ENCODE measurements around the gene NPC1L1.

Gene NPC1L1

DNA sequence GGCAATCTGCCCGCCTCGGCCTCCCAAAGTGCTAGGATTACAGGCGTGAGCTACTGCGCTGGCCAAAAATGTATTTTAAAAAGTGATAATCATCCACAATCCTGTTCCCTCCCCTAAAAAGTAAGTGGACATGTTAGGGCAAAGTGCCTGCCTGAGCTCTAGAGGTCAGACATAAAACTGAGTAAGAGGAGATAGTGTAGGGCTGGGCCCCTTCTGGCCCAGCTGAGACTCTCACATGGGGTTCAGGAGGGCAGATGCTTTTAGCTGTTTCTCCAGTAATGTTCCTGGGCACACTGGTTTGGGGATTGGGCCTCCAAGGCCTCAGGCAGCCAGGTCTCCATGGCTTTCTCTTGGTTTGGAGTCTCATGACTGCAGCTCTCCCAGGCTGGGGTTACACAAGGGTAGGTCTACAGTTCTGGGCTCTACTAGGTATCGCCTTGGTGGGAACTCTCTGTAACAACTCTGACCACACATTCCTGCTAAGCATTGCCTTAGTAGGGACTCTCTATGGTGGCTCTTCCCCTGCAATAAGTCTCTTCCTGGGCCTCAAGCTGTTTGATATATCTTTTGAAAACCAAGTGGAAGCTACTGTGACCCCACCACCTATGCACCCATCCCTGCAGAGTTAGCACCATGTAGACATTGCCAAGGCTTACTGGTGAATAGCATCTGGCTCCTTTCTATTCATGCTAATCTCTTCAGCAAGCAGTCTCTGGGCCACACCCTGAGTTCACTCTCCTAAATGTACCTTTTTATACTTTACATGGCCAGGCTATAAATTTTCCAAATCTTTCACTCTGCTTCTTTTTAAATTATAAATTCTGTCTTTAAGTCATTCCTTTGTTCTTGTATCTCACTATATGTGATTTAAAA, 43.7 kb downstream of the NPC1L1 start:
- no peak for DNase-seq

GRCh38 chr7:44496385-44496784, 44.7 kb downstream of the NPC1L1 start:
- DNase-seq, result no peak

GRCh38 chr7:44494960-44495359, 46.2 kb downstream of the NPC1L1 start:
- DNase-seq, result no peak

DNA sequence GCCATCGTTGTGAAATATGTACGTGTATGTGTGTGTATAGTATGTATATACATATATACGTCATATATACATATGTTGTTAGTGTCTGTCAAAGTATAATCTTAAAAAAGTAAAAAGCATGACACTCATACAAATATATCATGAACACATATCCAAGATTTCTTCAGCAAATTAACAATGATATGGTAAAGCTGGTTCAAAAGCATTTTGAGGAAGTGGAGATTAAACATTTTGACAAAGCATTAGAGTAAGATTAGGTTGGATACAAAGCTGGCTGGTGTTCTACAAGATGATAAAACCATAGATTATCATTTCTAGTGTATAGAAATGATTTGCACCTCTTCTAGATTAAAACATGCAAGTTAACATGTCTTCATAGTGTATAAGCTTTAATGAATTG, 49.9 kb downstream of the NPC1L1 start:
- no peak for DNase-seq

DNA sequence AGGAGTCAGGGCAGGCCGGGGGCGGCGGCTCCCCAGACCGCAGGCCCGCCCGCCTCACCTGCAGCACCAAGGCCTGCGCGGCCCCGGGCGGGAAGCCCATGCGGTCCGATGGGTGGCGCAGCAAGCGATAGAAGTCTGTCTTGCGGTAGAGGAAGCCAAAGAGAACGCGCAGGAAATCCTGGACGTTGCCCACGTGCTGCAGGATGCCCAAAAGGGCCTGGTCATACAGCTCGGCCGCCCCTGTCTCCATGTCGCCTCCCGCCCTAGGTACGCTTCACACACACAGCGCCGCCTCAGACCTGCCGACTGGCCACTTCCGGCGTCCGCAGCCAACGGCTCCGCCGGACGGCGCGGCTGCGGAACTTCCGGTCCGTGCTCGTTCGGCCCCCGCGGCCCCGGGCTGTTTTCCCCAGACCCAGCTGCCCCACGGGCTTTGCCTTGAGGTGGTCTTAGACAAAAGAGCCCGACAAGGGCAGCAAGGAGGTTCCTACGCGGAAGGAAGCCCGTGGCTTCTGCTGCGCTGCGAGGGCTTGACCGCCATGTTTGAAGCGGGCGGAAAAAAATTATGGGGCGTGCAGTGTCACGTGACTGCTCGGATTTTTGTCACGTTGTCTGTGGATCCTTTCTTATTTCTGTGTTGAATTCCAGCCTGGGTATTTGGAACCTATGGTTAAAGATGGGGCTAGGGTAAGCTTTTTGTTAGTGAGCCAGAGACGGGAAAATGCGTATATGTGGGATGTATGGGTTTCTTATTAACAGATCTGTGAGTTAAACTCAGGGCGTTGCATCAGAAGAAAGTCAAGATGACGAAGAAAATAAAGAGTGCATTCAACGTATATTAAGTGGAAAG, 50.6 kb downstream of the NPC1L1 start, which contains the start of gene NUDCD3:
NUDCD3 (minus strand) TSS at position 308 of the 850 bp plus-strand sequence; CDS start at position 250, 58 bp downstream.
- peak; percentile 85 for DNase-seq

DNA sequence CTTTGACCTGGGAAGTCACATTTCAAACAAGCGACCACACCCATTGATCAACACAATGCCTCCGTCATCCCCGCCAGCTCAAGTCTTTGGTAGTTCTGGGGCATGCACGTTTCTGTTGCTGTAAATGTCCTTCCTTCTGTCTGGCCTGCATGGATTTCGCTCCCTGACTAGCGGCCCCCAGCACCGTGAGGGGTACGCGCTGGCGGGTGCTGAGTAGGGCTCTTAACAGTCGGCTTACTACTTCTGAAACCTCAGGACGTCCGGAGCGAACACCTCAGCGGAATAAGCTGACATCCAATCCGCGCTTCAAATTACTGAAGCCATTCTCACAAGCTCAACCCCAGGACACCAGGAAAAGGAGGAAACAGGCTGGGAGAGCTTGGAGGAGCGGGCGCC, 51.2 kb downstream of the NPC1L1 start:
- DNase-seq, result no peak

DNA sequence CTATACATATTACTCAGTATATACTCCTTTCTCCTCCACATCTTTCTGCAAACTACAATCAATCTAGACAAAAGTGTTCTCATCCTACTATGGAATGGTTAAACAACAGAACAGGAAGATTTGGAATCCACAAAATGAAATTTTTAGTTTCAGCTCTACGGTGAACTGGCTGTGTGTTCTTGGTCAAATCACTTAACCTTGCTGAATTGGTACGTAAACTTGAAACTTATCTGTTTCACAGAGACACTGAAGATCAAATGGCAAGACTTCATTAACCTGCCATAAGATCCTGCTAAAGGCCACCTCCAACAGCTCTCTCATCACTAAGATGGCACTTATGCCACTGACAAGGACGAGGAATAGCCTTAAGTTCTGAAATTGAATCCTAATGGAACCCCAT, 52.2 kb downstream of the NPC1L1 start:
- DNase-seq, result no peak

GRCh38 chr7:44486693-44487092, 54.4 kb downstream of the NPC1L1 start:
- DNase-seq, result no peak

GRCh38 chr7:44486001-44486400, 55.1 kb downstream of the NPC1L1 start:
- DNase-seq, result no peak

DNA sequence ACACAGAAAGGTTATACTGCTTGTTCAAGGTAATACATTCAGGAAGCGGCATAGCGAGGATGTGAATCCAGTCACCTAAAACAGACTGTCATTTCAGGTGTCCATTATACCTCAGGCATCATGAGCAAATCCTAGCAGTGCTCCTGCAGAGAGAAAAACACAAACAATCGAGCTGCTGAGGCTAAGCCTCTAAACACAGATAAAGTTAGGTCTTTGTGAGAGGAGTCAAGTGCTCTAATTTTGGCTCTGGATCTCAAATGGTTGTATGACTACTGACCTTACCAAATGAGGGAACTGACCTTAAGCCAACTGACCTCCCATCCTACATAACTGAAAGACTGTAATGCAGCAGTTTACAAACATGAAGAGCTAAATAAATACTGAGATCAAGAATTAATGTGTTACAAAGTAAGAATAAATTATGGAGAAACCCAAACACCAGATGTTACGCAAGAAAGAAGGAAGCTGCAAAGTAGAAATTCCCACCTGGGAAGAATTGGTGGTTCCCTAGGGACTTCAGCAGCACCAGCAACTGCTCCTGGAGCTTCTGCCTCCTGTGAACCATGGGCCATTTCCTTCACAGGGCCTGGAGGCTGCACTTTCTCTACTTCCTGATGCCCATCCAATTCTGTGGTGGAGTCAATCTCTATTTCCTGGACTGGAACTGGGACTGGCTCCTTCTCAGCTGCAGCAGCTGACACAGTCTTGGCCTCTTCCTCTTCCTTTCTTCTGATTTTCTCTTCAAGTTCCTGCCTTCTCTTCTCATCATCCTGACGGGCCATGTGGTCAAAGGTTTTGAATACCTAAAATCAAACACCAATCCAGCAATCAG, 56.4 kb downstream of the NPC1L1 start:
- no peak for DNase-seq

- no peak for DNase-seq
These were observed 58.3 kb downstream of the NPC1L1 start for GRCh38 chr7:44482502-44483485.

GRCh38 chr7:44477938-44478337, 63.2 kb downstream of the NPC1L1 start:
- DNase-seq, result no peak

- DNase-seq, result peak; percentile 68
These were observed 63.9 kb downstream of the NPC1L1 start for GRCh38 chr7:44477063-44477830.

- DNase-seq, result no peak
These were observed 64.8 kb downstream of the NPC1L1 start for GRCh38 chr7:44476313-44476712.

DNA sequence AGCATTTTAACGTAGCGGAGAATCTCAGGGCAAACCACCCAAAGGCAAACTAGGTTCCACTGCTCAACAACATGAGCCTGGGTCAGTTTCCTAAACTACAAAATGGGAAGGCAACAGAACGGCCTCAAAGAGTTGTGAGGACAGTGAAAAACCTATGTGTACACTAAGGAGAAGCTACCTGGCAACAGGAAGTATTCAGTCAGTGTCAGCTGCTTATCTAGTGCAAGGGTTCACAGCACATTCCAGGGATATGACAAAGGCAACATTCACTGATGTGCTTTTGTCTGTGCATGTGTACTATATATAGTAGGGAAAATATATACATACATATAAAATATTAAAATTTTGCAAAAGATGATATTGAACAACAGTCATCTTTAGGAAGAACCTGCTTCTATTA, 67.8 kb downstream of the NPC1L1 start:
- DNase-seq, result no peak

DNA sequence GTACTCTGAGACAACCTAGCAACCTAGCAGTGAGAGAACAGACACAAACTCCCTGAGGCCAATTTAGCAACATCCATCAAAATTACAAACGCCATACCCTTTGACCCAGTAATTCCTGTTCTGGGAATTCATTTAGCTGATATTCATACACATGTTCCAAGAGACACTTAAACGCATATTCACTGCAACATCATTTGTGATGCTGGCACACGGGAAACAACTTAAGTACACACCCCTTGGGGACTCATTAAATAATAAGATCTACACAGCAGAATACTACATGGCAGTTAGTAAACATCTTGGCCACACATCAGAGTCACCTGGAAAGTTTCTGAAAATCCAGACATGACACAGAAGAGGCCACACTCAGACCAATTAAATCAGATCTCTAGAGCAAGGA, 68.3 kb downstream of the NPC1L1 start:
- DNase-seq, result no peak

DNA sequence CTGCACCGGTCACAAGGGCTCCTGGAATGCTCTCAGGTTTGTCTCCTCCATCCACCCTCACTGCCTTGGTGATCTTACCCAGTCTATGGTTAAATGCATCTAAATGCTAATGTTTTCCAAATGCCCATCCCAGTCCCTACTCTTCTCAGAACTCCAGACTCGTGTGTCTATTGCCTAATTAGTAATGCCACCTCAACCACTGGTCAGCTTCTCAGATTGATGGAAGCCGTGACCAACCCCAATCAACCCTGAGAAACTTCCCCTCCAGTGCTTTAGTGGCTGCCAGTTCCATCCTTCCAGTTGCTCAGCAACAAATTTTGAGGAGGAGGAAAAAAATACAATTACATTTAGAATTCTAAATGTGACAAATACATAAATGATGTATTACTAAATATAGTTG, 69.3 kb downstream of the NPC1L1 start:
- DNase-seq, result no peak

GRCh38 chr7:44471436-44471835, 69.7 kb downstream of the NPC1L1 start:
- DNase-seq, result no peak

- no peak for DNase-seq
These were observed 70.4 kb downstream of the NPC1L1 start for GRCh38 chr7:44470628-44471245.

DNA sequence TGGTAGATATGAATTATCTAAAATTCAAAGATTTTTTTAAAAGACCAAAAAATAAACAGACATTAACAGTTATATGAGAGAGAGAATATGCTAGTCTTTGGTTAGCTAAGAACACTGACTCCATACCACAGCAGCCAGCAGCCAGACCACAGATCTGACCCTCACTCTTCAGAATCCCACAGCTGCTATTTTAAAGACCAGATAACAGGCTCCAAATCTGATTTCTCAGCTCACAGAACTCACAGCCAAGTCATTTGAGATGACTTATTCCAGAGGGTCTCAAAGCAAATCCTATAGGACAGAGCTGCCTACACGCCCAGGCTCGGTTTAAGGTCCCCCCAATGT, 71.0 kb downstream of the NPC1L1 start:
- DNase-seq, result no peak
